IMR-90 (cell line): ENCODE data around the gene KCNMA1.

Source experiments
- BHLHE40 ChIP-seq: fragments of 150-350 bp; IDR thresholded peaks from 2 replicates; pipeline ENCODE4 v1.6.1; 2016; ENCODE audit warnings: mild to moderate bottlenecking, low read depth, low read length
- CEBPB ChIP-seq: IDR thresholded peaks from 2 replicates; pipeline ENCODE4 v1.6.1; 2012; ENCODE audit warnings: low read depth, low read length, improper control_type of control experiment
- CTCF ChIP-seq: conservative IDR thresholded peaks from 2 replicates; pipeline ENCODE4 v1.5.1; 2012; ENCODE audit warnings: mild to moderate bottlenecking, low read depth, low read length, improper control_type of control experiment
- ELK1 ChIP-seq: fragments of 150-350 bp; IDR thresholded peaks from 2 replicates; pipeline ENCODE4 v1.6.1; 2016; ENCODE audit warnings: low read depth, mild to moderate bottlenecking, low read length, moderate library complexity, borderline replicate concordance
- FOS ChIP-seq: fragments of 150-350 bp; IDR thresholded peaks from 2 replicates; pipeline ENCODE4 v1.6.1; 2016; ENCODE audit warnings: low read depth, low read length
- MAZ ChIP-seq: IDR thresholded peaks from 2 replicates; pipeline ENCODE4 v1.6.1; 2012; ENCODE audit warnings: low read depth, mild to moderate bottlenecking, low read length, improper control_type of control experiment, moderate library complexity, borderline replicate concordance
- NFE2L2 ChIP-seq: fragments of 150-350 bp; IDR thresholded peaks from 2 replicates; pipeline ENCODE4 v1.6.1; 2016; ENCODE audit warnings: low read depth, mild to moderate bottlenecking, low read length
- POLR2A ChIP-seq: IDR thresholded peaks from 2 replicates; pipeline ENCODE4 v1.6.1; 2012; ENCODE audit warnings: mild to moderate bottlenecking, low read depth, low read length
- RCOR1 ChIP-seq: IDR thresholded peaks from 2 replicates; pipeline ENCODE4 v1.6.1; 2012; ENCODE audit warnings: mild to moderate bottlenecking, low read length, improper control_type of control experiment; ENCODE audit not compliant: insufficient replicate concordance
- SMC3 ChIP-seq: fragments of 150-350 bp; IDR thresholded peaks from 2 replicates; pipeline ENCODE4 v1.6.1; 2016; ENCODE audit warnings: low read depth, mild to moderate bottlenecking, antibody characterized with exemption, low read length, moderate library complexity
- USF2 ChIP-seq: fragments of 150-350 bp; IDR thresholded peaks from 2 replicates; pipeline ENCODE4 v1.6.1; 2017; ENCODE audit warnings: mild to moderate bottlenecking, antibody characterized with exemption, low read length, low read depth

- no peak for TF ChIP-seq POLR2A
- no peak for TF ChIP-seq CTCF
- TF ChIP-seq USF2: no peak
- no peak for TF ChIP-seq ELK1
- TF ChIP-seq FOS: no peak
- TF ChIP-seq CEBPB: no peak
- TF ChIP-seq MAZ: no peak
- no peak for TF ChIP-seq BHLHE40
- TF ChIP-seq NFE2L2: no peak
- TF ChIP-seq SMC3: no peak
- TF ChIP-seq RCOR1: no peak
Measured at GRCh38 chr10:77539147-77539935, 98.3 kb downstream of the KCNMA1 start.
